Parathyroid adenoma (tissue), 2 donors: Measurements from ENCODE around the gene ANKRD65.

Source experiments
- H2AFZ ChIP-seq: fragments of 300-600 bp; sonication (generic); one replicate; pipeline ENCODE4 v1.7.0; 2017; ENCODE audit warnings: antibody characterized with exemption, mild to moderate bottlenecking
- H3K27ac ChIP-seq: fragments of 300-600 bp; sonication (generic); one replicate; pipeline ENCODE4 v1.7.0; 2017
- H3K27me3 ChIP-seq: fragments of 300-600 bp; sonication (generic); one replicate; pipeline ENCODE4 v1.7.0; 2017; ENCODE audit warnings: low read length; ENCODE audit not compliant: control insufficient read depth, insufficient read depth
- H3K36me3 ChIP-seq: fragments of 300-600 bp; sonication (generic); one replicate; pipeline ENCODE4 v1.7.0; 2017; ENCODE audit warnings: low read length; ENCODE audit not compliant: control insufficient read depth, insufficient read depth
- H3K4me1 ChIP-seq: fragments of 300-600 bp; sonication (generic); one replicate; pipeline ENCODE4 v1.7.0; 2017; ENCODE audit warnings: control low read depth
- H3K4me2 ChIP-seq: fragments of 300-600 bp; sonication (generic); one replicate; pipeline ENCODE4 v1.7.0; 2017; ENCODE audit warnings: low read length
- H3K4me3 ChIP-seq: fragments of 300-600 bp; sonication (generic); one replicate; pipeline ENCODE4 v1.7.0; 2017; ENCODE audit warnings: low read depth, low read length
- H3K79me2 ChIP-seq: fragments of 300-600 bp; sonication (generic); one replicate; pipeline ENCODE4 v1.7.0; 2017; ENCODE audit warnings: control low read depth
- H3K9ac ChIP-seq: fragments of 300-600 bp; sonication (generic); one replicate; pipeline ENCODE4 v1.7.0; 2017; ENCODE audit warnings: mild to moderate bottlenecking
- H3K9me3 ChIP-seq: fragments of 300-600 bp; sonication (generic); one replicate; pipeline ENCODE4 v1.7.0; 2017; ENCODE audit warnings: low read length; ENCODE audit not compliant: control insufficient read depth
- TF ChIP-seq, protein P1 (sequence below): fragments of 300-600 bp; sonication (generic); IDR thresholded peaks from one replicate; pipeline ENCODE4 v1.7.0; 2017; ENCODE audit warnings: antibody characterized with exemption, mild to moderate bottlenecking
- donor health status: primary hyperparathyroidism.

Gene ANKRD65

DNA sequence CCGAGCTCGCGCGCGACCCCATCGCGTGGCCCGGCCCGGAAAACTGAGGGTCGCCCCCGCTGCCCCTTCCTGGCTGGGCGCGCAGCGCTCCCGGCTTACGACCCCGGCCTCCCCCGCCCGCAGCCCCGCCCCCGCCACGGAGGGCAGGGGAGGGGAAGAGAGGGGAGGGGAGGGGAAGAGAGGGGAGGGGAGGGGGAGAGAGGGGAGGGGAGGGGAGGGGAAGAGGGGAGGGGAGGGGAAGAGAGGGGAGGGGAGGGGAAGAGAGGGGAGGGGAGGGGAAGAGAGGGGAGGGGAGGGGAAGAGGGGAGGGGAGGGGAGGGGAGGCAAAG, 6.7 kb upstream of the ANKRD65 start:
- Histone ChIP-seq H3K4me1 (no peaks in the 10 kb centered on the region), H3K4me3 (no peak overlapping the region), H3K36me3 (no peaks in the 10 kb centered on the region), H3K27me3 (no peaks in the 10 kb centered on the region), H3K9ac (no peak overlapping the region), H3K27ac (no peak overlapping the region), H3K9me3 (no peaks in the 10 kb centered on the region), H2AFZ (no peak overlapping the region), H3K4me2 (peak overlapping the region; percentile 49), H3K79me2 (no peaks in the 10 kb centered on the region)
- TF ChIP-seq, protein P1, sequence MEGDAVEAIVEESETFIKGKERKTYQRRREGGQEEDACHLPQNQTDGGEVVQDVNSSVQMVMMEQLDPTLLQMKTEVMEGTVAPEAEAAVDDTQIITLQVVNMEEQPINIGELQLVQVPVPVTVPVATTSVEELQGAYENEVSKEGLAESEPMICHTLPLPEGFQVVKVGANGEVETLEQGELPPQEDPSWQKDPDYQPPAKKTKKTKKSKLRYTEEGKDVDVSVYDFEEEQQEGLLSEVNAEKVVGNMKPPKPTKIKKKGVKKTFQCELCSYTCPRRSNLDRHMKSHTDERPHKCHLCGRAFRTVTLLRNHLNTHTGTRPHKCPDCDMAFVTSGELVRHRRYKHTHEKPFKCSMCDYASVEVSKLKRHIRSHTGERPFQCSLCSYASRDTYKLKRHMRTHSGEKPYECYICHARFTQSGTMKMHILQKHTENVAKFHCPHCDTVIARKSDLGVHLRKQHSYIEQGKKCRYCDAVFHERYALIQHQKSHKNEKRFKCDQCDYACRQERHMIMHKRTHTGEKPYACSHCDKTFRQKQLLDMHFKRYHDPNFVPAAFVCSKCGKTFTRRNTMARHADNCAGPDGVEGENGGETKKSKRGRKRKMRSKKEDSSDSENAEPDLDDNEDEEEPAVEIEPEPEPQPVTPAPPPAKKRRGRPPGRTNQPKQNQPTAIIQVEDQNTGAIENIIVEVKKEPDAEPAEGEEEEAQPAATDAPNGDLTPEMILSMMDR = no peak

DNA sequence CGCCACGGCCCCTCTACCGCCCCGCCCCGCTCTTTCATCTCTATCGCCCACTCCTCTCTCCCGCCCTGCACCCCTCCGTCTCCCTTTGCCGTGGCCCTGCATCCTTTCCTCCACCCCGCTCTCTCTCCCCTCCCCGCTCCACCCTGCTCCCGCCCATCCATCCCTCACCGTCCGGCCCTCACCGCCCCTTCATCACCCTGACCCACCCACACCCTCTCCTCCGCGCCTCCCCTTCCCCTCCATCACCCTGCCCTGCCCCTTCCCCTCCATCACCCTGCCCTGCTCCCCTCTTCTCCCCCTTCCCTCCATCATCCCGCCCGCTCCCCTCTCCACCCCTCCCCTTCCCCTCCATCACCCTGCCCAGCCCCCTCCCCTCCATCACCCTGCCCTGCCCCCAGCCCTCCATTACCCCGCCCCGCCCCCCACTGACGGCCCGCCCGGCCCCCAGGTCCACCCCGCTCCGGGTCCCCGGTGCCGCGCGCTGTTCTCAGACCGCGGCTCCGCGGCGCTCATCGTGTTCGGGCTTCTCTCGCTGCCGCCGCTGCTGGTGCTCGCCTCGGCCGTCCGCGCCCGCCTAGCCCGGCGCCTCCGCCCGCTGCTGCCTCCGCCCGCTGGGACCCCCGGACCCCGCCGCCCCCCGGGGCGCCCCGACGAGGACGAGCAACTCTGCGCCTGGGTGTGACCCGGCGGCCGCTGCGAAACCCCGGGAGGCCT, 6.2 kb upstream of the ANKRD65 start:
- Histone ChIP-seq H3K36me3 (no peaks in the 10 kb centered on the region), H3K9me3 (no peaks in the 10 kb centered on the region), H2AFZ (no peak overlapping the region), H3K79me2 (no peaks in the 10 kb centered on the region), H3K4me1 (no peaks in the 10 kb centered on the region), H3K27ac (no peak overlapping the region), H3K27me3 (no peaks in the 10 kb centered on the region), H3K9ac (no peak overlapping the region), H3K4me3 (no peak overlapping the region), H3K4me2 (peak overlapping the region; percentile 49)
- TF ChIP-seq, protein P1 = no peak

GRCh38 chr1:1426496-1427105, 5.5 kb upstream of the ANKRD65 start:
- no peak overlapping the region for H3K9ac ChIP-seq
- TF ChIP-seq, protein P1 = no peak
- no peak overlapping the region for H3K27ac ChIP-seq
- no peaks in the 10 kb centered on the region for H3K9me3 ChIP-seq
- H3K4me2 ChIP-seq = no peak overlapping the region
- no peaks in the 10 kb centered on the region for H3K4me1 ChIP-seq
- no peaks in the 10 kb centered on the region for H3K79me2 ChIP-seq
- no peaks in the 10 kb centered on the region for H3K36me3 ChIP-seq
- no peaks in the 10 kb centered on the region for H3K27me3 ChIP-seq
- H2AFZ ChIP-seq = no peak overlapping the region
- H3K4me3 ChIP-seq = no peak overlapping the region

GRCh38 chr1:1425753-1426495, 4.8 kb upstream of the ANKRD65 start:
- no peak overlapping the region for H3K4me2 ChIP-seq
- no peaks in the 10 kb centered on the region for H3K27me3 ChIP-seq
- no peak overlapping the region for H3K9ac ChIP-seq
- no peaks in the 10 kb centered on the region for H3K36me3 ChIP-seq
- H3K4me1 ChIP-seq = no peaks in the 10 kb centered on the region
- no peaks in the 10 kb centered on the region for H3K9me3 ChIP-seq
- H3K4me3 ChIP-seq = no peak overlapping the region
- no peak overlapping the region for H2AFZ ChIP-seq
- no peak overlapping the region for H3K27ac ChIP-seq
- H3K79me2 ChIP-seq = no peaks in the 10 kb centered on the region
- TF ChIP-seq, protein P1 = no peak
